Umbilical cord (tissue), 2 donors: ENCODE results near the gene GNB5. TPM values are rescaled to one million over a fixed set of nuclear protein-coding genes. Genes with fewer than 3 reads are reported as not detected.

ENCODE experiments used
- DNase-seq: peaks from one replicate; pipeline ENCODE4 v3.0.0-alpha.2; 2015; ENCODE audit warnings: low spot score
- total RNA-seq: library from RNA; depleted of rRNA; stranded (reverse); fragments of >200 nt; gene quantifications from one replicate; pipeline ENCODE4 v1.2.3, GENCODE V29; 2014; ENCODE audit warnings: low replicate concordance; ENCODE audit not compliant: insufficient read depth

The GNB5 gene
- total RNA-seq, 1 donor from 2014 or later = 20.9 TPM

DNA sequence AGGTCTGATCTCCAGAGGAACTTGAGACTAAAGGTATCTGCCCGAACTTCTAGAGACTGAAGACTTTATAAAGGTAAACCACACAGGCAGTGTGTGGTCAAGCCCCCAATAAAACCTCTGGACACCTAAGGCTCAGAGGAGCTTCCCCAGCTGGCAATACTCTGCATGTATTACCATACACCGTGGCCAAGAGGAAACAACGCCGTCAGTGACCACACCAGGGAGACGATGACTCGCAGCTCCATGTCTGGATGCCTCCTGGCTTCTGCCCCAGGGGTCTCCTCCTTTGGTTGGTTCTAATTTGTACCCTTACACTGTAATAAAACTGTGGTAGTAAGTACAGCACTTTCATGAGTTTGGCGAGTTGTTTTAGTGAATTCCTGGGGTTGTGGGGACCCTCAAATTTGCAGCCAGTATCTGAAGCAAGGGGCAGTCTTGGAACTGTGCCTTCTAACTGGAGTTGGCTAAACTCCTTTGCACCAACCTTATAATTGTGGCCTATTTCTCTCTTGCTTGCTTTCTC is 46.5 kb downstream of the GNB5 start:
- no peak for DNase-seq

DNA sequence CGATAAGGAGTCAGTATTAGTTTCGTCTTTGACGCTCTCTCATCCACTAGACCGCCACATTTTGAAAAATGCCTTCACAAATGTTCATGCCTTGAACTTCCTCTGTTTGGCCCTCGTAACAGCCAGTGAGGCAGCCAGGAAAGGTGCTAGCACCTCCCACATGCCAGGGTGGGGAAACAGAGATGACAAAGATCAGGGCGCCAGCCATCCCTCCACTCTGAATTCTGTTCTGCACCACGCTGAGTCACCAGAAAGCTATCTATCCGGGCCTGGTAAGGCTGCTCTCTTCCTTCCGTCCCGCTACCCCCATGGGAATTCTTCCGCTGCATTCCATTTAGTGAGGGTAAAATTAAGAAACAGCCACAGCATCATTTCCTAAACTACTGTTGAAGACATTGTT is 47.3 kb downstream of the GNB5 start:
- DNase-seq = peak; percentile 59

DNA sequence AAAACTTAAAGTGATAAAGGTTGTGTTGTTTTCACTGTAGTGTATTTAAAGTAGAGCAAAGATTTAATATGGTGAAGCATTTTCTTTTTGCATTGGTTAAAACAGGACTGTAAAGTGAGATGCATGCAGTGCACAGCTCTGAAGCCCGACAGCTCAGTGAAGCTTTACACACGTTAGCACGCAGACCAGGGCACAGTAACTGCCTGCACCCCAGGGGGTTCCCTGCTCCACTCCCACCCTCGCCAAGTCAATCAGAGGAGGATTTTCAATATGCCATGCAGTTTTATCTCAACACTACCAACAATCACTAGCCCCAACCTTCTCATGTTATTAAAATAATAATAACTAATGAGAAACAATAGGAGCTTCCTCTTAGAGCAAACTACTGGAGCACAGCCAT is 50.5 kb downstream of the GNB5 start:
- no peak for DNase-seq

DNA sequence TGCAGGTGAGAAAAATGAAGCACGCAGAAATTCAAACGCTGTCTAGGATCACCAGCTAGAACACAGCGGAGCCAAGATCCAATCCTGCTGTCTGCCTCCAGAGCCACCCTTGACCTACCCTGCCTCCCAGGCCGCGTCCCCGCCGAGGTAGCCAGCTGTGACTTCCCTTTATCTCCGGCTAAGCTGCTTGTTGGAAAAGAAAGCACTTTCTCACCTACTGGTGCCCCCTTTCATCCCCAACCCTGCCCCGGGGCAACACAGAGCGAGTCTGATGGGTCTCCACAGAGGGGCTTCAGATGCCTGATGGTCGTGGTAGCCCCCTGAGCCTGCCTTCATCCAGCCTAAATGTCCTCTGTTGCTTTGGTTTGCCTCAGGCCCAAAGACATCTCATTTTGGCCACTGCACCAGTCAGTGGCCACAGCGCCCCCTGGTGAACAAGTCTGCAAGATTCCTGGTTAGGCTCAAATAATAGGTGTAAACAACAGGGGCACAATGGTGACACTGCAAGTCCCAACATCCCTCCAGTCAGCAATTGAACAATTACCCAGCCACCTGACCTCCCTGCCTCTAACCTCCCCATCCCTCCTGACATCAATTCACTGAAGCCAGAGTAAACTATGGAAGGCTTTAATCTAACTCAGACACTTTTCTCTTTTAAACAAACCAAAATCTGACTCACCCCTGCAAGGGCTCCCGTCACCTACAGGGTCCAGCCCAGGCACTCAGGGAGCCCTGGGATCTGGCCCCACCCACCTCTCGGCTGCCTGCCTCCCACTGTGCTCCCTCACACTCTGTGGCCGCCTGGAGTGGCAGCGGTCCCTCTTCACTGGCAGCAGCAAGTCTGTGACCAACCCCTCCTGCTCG is 51.4 kb downstream of the GNB5 start:
- peak; percentile 48 for DNase-seq

DNA sequence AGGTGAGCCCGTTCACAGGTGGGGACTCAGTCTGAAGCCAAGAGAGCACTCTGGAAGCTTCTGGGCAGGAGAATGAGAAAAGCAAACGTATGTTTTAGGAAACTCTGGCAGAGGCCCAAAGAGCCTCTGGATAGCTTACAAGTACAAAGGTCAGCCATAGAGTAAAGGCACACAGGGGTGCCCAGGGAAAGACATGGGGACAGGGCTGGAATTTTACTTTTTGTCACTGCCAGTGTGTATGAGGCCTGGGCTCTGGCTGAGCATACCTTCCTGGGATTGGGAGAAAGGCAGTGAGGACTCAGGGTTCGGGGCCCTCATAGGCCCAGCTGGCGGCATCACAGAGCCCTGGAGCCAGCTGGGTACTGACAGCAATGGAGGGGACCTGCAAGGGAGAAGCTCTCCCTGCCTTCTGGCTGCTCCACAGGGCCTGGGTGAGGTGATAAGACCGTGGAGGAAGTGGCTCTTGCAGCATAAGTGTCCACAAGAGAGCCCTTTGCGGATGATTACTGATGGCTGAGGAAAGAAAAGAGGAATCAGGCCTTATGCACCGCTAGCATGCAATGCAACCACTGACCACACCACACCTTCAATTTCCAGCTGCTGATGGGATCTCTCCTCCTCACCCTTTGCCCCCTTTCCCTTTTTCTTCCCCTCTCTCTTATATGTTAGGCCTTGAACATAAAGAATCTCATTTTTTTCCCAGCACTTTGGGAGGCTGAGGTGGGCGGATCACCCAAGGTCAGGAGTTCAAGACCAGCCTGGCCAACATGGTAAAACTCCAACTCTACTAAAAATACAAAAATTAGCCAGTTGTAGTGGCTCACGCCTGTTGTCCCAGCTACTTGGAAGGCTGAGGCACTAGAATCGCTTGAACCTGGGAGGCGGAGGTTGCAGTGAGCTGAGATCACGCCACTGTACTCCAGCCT is 53.5 kb downstream of the GNB5 start:
- DNase-seq = peak; percentile 20

DNA sequence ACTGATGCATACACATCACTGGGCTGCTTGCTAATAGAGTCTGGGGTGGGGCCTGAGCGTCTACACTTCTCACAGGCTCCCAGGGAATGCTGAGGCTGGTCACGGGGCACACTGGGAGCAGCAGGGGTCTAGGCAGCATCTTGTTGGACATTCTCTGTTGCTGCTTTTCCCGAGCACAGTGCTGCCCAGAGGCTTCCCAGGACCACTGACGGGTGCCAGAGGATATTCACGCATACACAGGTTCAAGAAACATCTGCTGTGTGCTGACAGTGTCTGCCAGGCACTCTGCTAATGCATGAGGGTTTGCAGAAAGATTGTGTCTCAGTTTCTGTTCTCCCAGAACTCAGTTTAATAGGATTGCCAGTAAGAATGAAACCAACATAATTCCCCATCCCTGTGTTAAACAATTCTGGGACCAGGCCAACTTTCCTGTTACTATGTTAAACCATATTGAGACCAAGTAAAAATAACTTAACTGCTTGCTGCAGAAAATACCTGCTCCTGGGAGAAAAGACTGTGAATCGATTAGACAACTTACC is 54.7 kb downstream of the GNB5 start:
- peak; percentile 77 for DNase-seq

DNA sequence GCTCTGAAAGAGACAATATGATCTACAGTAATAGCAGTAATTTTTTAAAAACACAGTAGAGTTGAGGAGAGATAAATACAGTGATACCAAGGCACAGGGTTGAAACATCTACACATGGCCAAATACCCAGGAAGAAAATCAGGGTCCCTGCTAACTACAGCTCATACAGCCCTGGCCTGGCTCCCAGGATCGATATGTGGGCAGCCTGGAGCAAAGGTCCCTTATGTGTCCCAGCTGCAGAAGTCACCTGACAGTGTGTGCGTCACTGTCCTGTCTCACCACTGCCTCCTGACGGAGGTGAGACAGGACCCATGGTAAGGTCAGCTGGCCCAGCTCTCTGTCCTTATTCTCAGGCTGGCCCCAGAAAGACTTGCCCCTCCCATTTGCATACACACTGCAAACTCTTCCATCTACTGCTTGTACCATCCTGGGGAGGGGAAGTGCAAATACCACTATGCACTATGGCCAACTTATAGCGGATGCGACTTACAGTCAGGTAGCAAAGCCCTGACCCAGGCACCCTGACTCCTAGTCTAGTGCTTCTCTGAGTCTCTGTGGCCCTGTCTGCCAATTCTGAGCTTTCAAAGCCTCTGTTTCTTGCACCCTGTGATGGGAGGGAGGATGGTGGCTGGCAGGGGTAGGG is 56.6 kb downstream of the GNB5 start:
- DNase-seq = no peak

DNA sequence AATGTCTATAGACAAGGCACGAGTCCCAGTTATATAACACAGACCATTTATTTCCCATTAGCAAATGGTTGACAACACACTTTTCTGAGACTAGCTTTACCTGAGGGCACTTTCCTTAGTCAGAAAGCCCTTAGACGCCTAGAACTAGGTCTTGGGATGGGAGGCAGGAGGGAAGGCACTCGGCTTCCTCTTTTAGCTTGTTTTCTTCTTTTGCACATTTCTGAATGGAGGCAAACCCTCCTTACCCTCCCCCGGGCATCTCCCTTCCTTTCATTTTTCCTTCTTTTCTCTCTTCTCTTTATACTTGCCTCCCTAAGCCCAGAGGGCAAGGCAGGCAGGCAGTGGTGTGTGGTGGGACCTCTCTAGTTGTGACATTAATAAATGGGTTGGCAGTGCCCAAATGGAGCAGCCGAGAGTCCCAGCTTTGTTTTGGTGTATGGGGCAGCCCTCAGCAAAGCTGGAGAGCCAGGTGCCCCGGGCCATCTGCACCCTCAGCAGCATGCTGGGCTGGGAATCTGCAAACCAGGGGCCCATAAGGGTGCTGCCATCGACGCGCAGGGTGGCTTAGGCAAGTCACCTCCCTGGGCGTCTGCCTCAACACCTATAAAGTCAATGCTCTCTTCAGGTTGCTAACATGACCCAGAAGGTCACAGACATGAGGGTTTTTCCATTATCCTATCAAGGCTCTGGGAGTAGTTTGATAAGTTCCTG is 57.5 kb downstream of the GNB5 start:
- no peak for DNase-seq

DNA sequence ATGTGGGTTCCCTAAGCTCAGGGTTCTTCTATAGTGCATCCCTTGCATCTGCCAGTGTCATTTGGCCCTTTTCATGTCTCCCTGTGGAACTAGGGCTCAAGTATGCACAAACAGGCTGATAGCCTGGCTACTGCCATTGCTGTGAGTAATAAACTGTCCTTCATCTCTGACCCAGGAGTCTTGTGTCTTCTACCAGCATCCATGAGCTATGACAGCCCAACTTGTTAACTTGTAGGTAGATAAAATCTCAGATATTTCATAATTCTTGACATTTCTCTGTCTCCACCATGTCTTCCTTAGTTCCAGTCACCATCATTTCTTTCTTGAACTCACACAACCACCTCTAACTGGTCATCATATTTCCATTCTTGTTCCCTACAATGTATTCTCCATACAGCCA is 59.1 kb downstream of the GNB5 start:
- DNase-seq = no peak

DNA sequence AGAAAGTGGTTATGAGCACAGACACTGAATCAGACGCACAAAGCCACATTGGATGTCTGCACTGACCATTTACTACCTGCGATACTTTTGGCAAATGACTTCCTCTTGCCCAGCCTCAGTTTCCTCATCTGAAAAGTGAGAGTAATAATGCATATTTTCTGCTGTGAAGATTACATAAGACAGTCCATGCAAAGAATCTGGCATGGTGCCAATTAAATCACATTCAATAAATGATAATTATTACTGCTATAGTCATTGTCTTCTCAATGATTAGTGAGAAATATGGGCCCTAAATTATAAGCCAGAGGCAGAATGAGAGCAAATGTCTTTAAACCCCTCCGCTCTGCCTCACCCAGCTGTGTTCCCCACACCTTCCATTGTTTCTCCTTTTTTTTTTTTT is 62.6 kb downstream of the GNB5 start:
- no peak for DNase-seq

DNA sequence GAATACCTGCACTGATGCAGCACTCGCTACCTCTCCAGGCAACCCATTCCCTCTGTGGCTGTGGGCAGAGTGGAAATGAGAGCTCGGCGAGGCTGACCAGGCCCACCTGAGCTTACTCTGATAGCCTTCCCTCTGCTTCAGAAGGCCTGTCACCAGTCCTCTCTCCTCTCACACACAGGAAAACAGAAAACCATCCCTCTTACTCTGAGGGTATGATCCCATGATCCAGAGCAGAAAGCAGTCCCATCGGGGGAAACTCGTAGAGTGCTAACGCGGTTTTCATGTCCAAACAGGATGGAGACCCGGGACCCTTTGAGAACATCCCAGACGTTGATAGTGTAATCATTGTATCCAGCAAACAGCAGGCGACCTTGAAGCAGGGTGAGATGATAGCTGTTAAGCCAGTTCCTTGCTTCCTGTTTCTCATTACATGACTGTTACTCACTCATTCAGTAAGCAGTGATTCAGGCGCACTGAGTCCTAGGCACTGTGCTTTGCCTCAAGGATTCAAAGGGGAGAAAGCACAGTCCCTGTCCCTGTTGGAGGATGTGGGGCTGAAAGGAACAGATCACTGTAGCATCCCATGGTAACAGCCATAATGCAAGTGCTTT is 66.8 kb downstream of the GNB5 start:
- DNase-seq = no peak

DNA sequence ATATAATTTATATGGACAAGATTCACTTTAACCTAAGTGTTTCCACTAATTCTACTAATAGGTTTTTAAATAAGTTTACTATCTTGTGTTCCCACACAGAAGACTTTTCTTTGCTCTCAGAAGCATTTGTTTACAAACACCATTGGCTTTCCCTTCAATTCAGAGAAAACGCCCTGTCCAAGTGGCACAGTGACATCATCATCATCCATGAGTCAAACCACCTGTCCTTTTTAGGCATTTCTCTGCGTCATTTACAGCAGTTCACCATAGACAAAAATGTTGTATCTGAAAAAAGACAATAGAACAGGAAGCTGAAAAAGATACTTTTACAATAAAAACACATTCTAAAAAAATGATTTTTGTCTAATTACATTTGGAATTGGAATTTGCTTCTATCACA is 69.3 kb downstream of the GNB5 start:
- no peak for DNase-seq

DNA sequence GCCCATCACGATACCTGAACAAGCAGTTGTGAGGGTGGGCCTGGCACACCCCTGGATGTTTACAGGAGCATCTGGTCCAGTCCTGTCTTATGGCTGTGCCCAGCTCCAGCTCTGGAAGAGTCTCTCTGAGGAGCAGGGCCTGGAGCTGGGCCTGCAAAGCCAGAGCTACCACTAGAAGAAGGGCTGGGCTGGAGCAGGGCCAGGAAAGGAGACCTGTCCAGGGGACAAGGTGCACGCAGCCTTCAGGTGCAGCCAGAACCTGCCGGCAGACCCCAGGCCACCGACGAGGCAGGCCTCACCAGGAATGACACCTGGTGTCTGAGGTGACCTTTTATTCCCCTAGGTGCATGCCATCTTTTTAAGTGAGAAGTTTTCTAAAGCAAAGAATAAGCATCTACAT is 70.2 kb downstream of the GNB5 start:
- no peak for DNase-seq

DNA sequence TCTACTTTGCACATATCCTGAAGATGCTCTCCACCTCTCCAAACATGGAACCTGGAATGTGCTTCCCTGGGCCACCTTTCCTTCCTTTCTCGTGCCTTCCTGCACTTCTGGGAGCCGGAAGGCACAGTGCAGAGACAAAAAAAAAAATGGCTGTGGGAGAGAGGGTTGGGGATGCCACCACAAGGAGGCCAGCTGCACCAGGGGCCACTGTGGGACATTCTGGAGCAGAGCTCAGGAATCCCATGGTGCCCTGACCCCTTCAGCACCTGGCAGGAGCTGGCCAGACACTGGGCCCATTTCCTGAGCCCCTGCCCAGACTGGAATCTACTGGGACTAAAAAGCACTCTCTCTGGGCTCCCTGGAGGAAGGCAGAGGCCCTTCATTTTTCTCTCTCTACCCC is 70.7 kb downstream of the GNB5 start:
- DNase-seq = no peak

DNA sequence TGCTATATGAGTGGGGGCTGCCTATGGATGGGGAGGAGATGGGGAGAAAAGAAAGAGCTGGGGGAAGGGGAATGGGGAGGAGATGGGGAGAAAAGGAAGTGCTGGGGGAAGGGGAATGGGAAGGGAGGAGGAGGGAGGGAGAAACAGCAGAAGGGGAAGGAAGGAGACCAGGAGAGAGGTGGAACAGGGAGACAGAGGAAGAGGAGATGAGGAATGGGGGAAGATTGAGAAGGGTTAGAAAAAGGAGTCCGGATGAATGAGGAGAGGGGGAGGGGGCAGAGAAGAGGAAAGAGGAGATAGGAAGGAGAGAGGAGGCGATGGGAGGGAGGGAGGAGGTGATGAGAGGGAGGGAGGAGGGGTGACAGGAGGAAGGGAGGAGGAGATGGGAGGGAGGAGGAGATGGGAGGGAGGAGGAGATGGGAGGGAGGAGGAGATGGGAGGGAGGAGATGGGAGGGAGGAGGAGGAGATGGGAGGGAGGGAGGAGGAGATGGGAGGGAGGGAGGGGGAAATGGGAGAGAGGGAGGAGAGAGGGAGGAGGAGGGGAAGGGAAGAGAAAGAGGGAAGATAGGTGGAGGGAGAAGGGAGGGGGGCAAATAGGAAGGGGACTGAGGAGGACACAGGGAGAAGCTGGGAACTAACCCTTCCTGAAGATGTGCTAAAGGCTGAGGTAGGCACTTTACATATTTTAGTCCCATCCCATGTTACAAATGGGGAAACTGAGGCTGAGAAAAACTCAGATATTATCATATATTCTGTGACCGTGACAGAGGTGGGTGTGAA is 72.0 kb downstream of the GNB5 start:
- no peak for DNase-seq

DNA sequence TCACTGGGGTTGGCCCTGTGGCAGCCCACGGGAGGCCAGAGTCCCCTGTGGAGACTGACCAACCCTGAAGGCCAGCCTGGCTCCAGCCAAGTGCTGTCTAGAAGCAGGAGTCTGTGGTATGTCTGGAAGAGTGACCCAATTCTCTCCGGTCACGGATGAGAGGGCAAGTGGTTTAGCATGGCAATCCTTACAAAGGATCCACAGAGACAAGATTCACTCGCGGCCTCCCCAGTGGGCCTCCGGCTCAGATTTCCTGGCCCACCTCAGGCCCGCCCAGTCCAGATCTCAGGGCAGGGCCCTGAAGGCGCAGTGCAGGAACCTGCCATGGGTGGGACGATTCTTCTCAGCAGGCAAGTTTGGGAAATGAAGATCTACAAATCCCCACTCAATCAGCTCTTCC is 73.6 kb downstream of the GNB5 start:
- DNase-seq = no peak

DNA sequence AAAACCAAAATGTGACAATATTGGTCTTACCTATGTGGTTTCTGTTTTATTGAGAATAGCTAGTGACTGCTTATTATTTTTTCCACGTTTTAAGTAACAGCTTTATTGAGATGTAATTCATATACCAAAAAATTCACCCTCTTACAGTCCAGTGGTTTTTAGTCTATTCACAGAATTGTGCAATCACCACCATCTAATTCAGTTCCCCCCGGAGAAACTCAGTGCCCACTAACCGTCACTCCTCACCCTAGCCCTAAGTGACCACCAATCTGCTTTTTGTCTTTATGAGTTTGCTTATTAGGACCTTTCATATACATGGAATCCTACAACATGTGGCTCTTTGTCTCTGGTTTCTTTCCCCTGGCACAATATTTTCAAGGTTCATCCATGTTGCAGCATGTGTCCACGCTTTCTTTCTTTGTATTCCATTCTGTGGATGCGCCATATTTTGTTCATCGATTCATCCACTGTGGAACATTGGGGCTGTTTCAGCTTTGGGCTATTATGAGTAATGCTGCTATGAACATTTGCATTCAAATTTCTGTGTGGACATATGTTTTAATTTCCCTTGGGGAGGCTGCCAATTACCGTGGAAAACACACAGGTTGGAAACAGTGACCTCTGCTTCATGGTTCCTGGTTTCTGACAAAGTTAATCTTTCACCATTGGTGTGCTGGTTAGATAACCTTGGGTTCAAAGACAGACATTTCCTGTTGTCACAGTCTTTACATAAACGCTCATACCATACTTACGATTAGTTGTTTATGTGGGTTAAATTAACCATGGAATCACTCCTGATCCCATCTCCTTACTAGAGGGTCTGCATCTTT is 75.4 kb downstream of the GNB5 start:
- DNase-seq = no peak

DNA sequence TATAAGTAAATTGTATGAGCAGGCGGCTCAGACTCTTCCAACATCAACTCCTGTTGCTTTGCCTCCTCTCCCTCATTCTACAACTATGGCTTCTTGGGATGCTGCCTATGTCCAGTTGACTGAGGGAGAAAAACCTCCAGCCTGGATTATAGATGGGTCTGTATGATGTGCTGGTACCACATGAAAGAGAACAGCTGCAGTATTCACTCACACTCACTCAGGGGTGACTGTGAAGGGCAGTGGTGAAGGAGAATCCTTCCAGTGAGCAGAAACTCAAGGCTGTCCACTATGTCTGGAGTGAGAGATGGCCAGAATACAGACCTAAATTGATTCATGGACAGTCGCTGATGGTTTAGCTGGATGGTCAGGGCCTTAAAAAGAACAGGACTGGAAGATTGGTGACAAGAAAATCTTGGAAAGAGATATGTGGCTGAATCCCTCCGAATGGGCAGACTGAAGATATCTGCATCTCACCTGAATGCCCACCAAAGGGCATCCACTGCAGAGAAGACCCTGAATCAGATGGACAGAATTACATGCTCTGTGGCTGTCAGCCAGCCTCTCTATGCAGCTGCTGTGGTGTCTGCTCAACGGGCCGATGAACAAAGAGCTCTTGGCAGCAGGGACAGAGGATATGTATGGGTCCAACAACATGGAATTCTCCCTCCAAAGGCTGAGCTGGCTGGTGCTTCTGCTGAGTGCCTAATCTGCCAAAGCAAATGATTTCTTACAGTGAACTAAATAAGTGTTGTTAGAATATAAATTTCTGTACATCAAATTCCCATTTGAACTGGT is 76.7 kb downstream of the GNB5 start:
- DNase-seq = no peak
